HepG2 (cell line): ENCODE results near the gene EEPD1. TPM values are rescaled to one million over a fixed set of nuclear protein-coding genes. Genes with fewer than 3 reads are reported as not detected.

Source experiments
- ATAC-seq: fragments of 200-7000 bp; cut with Tn5 transposase; 3 replicates; pipeline ENCODE4 v1.9.1; 2020; ENCODE audit warnings: mild to moderate bottlenecking, moderate library complexity
- BruUV-seq: library from RNA; stranded (reverse); fragments of 400-500 nt; replicated peaks from 2 replicates; lab custom pipeline; 2021; lab: Mats Ljungman, UMichigan
- CTCF ChIA-PET: fragments of 300-600 bp; formaldehyde crosslinking; extraction: SDS; loops from one replicate; lab custom pipeline; 2021; ENCODE audit warnings: low total read pairs, inconsistent platforms, low intra/inter-chr PET ratio; lab: Yijun Ruan, JAX
- POLR2A ChIA-PET: fragments of 350-600 bp; sonication (Branson Sonifier 250); formaldehyde crosslinking; loops from one replicate; lab custom pipeline; 2020; ENCODE audit warnings: antibody characterized with exemption, inconsistent platforms; lab: Yijun Ruan, JAX
- DNase-seq: peaks from one replicate; pipeline ENCODE4 v3.0.0-alpha.2; 2015; ENCODE audit warnings: low spot score
- FAIRE-seq: peaks from 3 replicates; lab custom pipeline; 2011; peaks lifted over from hg19 to GRCh38; lab: Jason Lieb, UNC
- H2AFZ ChIP-seq: one replicate; pipeline ENCODE4 v1.6.1; 2011; ENCODE audit warnings: low read length, inconsistent platforms
- H3K27ac ChIP-seq: fragments of 300-600 bp; 3 replicates; pipeline ENCODE4 v1.8.0; 2011; ENCODE audit warnings: mixed run types, mild to moderate bottlenecking, mixed read lengths, low read length, inconsistent platforms; ENCODE audit not compliant: insufficient read depth; ENCODE audit errors: extremely low read length
- H3K27me3 ChIP-seq, 2 experiments: fragments of 200-600 bp in 1 of 2; 2 replicates in 1 of 2; 3 replicates in 1 of 2; pipeline versions ENCODE4 v1.6.0 to v1.8.0; 2011; ENCODE audit warnings: low read length in 2 of 2, mild to moderate bottlenecking in 2 of 2, moderate library complexity in 2 of 2, inconsistent platforms in 1 of 2; ENCODE audit not compliant: insufficient read depth in 2 of 2, control insufficient read depth in 1 of 2
- H3K36me3 ChIP-seq, 2 experiments: fragments of 200-600 bp in 1 of 2; replicated peaks in 1 of 2; 2 replicates in 1 of 2; 3 replicates in 1 of 2; pipeline versions ENCODE4 v1.5.1 to v1.8.0; 2011; ENCODE audit warnings: low read length in 2 of 2, inconsistent platforms in 1 of 2; ENCODE audit not compliant: insufficient read depth in 2 of 2, control insufficient read depth in 1 of 2
- H3K4me1 ChIP-seq: 2 replicates; pipeline ENCODE4 v1.5.1; 2012; ENCODE audit warnings: low read length, inconsistent platforms; ENCODE audit not compliant: insufficient read depth
- H3K4me2 ChIP-seq: 2 replicates; pipeline ENCODE4 v1.6.0; 2011; ENCODE audit warnings: low read depth, low read length, inconsistent platforms
- H3K4me3 ChIP-seq, 3 experiments: fragments of 200-600 bp in 1 of 3; sonication (generic), shearing (Covaris generic) in 1 of 3; replicated peaks in 1 of 3; 2 replicates each; pipeline ENCODE4 v1.5.1; 2011 to 2016; ENCODE audit warnings: low read length in 3 of 3, inconsistent platforms in 2 of 3, low read depth in 2 of 3, mild to moderate bottlenecking in 2 of 3, control low read depth in 1 of 3, mixed read lengths in 1 of 3; ENCODE audit not compliant: insufficient read depth in 1 of 3
- H3K79me2 ChIP-seq: one replicate; pipeline ENCODE4 v1.6.1; 2011; ENCODE audit warnings: low read length, inconsistent platforms; ENCODE audit not compliant: insufficient read depth
- H3K9ac ChIP-seq: 2 replicates; pipeline ENCODE4 v1.6.0; 2011; ENCODE audit warnings: mild to moderate bottlenecking, low read depth, low read length, inconsistent platforms; ENCODE audit not compliant: insufficient read depth
- H3K9me3 ChIP-seq: 2 replicates; pipeline ENCODE4 v1.5.1; 2012; ENCODE audit warnings: mild to moderate bottlenecking, low read length
- H4K20me1 ChIP-seq: 2 replicates; pipeline ENCODE4 v1.6.0; 2011; ENCODE audit warnings: inconsistent platforms, mild to moderate bottlenecking, low read length, moderate library complexity; ENCODE audit not compliant: insufficient read depth
- ARID5B ChIP-seq: IDR thresholded peaks from 2 replicates; pipeline ENCODE4 v1.4.0; 2020; ENCODE audit warnings: mild to moderate bottlenecking, missing genetic modification reagents
- CSRNP2 ChIP-seq: sonication (generic); formaldehyde crosslinking; conservative IDR thresholded peaks from 2 replicates; pipeline ENCODE4 v1.8.0; 2022; ENCODE audit warnings: low read depth, missing genetic modification reagents
- MNT ChIP-seq: fragments of 450-650 bp; IDR thresholded peaks from 2 replicates; pipeline ENCODE4 v1.6.1; 2016
- MTF2 ChIP-seq: sonication (generic); formaldehyde crosslinking; IDR thresholded peaks from 2 replicates; pipeline ENCODE4 v1.5.0; 2020; ENCODE audit warnings: missing genetic modification reagents, borderline replicate concordance
- SAP130 ChIP-seq: IDR thresholded peaks from 2 replicates; pipeline ENCODE4 v1.6.1; 2016; ENCODE audit warnings: low read depth
- TEAD3 ChIP-seq: optimal IDR thresholded peaks from 2 replicates; pipeline ENCODE3; 2016; ENCODE audit warnings: borderline replicate concordance
- ZNF263 ChIP-seq: sonication (generic); formaldehyde crosslinking; IDR thresholded peaks from 2 replicates; pipeline ENCODE4 v1.4.0; 2020; ENCODE audit warnings: missing genetic modification reagents
- ZNF333 ChIP-seq: sonication (generic); formaldehyde crosslinking; IDR thresholded peaks from 2 replicates; pipeline ENCODE4 v1.4.0; 2020; ENCODE audit warnings: mild to moderate bottlenecking, missing genetic modification reagents, borderline replicate concordance
- ZNF883 ChIP-seq: sonication (generic); formaldehyde crosslinking; IDR thresholded peaks from 2 replicates; pipeline ENCODE4 v1.5.1; 2020; ENCODE audit warnings: mild to moderate bottlenecking, missing genetic modification reagents; ENCODE audit errors: not compliant biosample characterization
- WGBS: methylation state at CpG from one replicate; pipeline ENCODE4 v1.1.6; 2017; ENCODE audit warnings: low lambda C conversion rate; 5-methylcytosine and 5-hydroxymethylcytosine counted together
- in situ Hi-C: cut with HindIII; loops from 2 replicates; pipeline ENCODE4 v1.10.0; 2017; ENCODE audit warnings: low pct_unique_long_range_greater_than_20kb; ENCODE audit not compliant: extremely low pct_ligation_motif_present
- intact Hi-C: fragments of 100-400 bp; cut with micrococcal nuclease; formaldehyde crosslinking; loops from one replicate; pipeline ENCODE4 v1.10.0; 2022; ENCODE audit not compliant: unreplicated experiment
- polyA plus RNA-seq, 8 experiments: library from polyadenylated mRNA; depleted of rRNA in 3 of 8; stranded (reverse) in 7 of 8; unstranded in 1 of 8; fragments of >200 nt; fragmentation: Illumina TruSeq in 4 of 8; extraction: Trizol in 4 of 8; gene quantifications; 2 replicates each; pipeline versions ENCODE4 v1.2.1 to v1.2.3, GENCODE V29; 2011 to 2016; ENCODE audit warnings: low read depth in 4 of 8, missing spikeins in 1 of 8, mixed read lengths in 1 of 8; ENCODE audit not compliant: insufficient read depth in 1 of 8
- total RNA-seq, 5 experiments: library from RNA; depleted of rRNA; stranded (reverse); fragments of >200 nt; fragmentation: Illumina TruSeq; extraction: Trizol; gene quantifications; 2 replicates each; pipeline ENCODE4 v1.2.3, GENCODE V29; 2016; ENCODE audit warnings: low read depth in 1 of 5

The EEPD1 gene
- total and polyA plus RNA-seq, 2 of the 13 experiments (the other 11 are each of a cell fraction or from before 2014, with no cell fraction given), result 10.1 to 16.4 TPM

GRCh38 chr7:36114355-36114754 lies 38.7 kb upstream of the EEPD1 start:
- H3K4me3 ChIP-seq, result no peak overlapping the region
- no peaks in the 10 kb centered on the region for H3K79me2 ChIP-seq
- DNase-seq (no peak), FAIRE-seq (no peak), ATAC-seq (no peak)
- POLR2A ChIA-PET, result no interaction called here
- 0 out of 5 replicates have a peak, but pooled peaks cover 0 to 4% of the 10 kb centered on the region in 2 experiments for H3K27me3 ChIP-seq
- no peak overlapping the region for H2AFZ ChIP-seq
- H3K36me3 ChIP-seq, result no peaks in the 10 kb centered on the region
- H3K4me2 ChIP-seq, result no peak overlapping the region
- no peaks in the 10 kb centered on the region for H4K20me1 ChIP-seq
- in situ Hi-C loops, result no loop called here
- H3K4me1 ChIP-seq, result peaks cover 43% of the 10 kb centered on the region
- no peaks in the 10 kb centered on the region for H3K9me3 ChIP-seq
- TF ChIP-seq MNT (peak; percentile 79), MTF2 (CRISPR knock-in tag) (no peak)
- intact Hi-C loops, result no loop called here
- no TSS peak for BruUV-seq
- H3K9ac ChIP-seq, result no peak overlapping the region
- CTCF ChIA-PET, result no interaction called here
- H3K27ac ChIP-seq, result no peak overlapping the region
- 0% methylated on average over 1 of the region's 1 CpG for WGBS

- Histone ChIP-seq H3K9ac (no peak overlapping the region), H2AFZ (no peak overlapping the region), H4K20me1 (no peaks in the 10 kb centered on the region), H3K79me2 (no peaks in the 10 kb centered on the region), H3K4me3 (no peak overlapping the region), H3K27me3 (no peaks in the 10 kb centered on the region), H3K4me2 (peak overlapping the region; percentile 53; the same call in 1 of the 2 replicates), H3K9me3 (no peaks in the 10 kb centered on the region), H3K36me3 (no peaks in the 10 kb centered on the region), H3K4me1 (peaks cover 57% of the 10 kb centered on the region), H3K27ac (no peak overlapping the region)
- 31% methylated on average over 8 of the region's 9 CpGs for WGBS
- in situ Hi-C loops, result no loop called here
- peak; percentile 82 for DNase-seq
- ChIA-PET POLR2A (interaction anchor here (1.4 kb wide), 2 partner anchors 11 to 13 kb away, joined by 4 to 5 read pairs; no protein-coding TSS in a partner anchor), CTCF (no interaction called here)
- BruUV-seq, result no TSS peak
- intact Hi-C loops, result loop anchor here (5.0 kb wide), 1 partner anchor 37 kb away; the partner anchor contains the start of gene EEPD1
- FAIRE-seq, result peak; percentile 34
- peak; percentile 86 for ATAC-seq
- TF ChIP-seq ZNF333 (CRISPR knock-in tag), result no peak
- TF ChIP-seq SAP130 (CRISPR knock-in tag), result peak; percentile 49
- TF ChIP-seq TEAD3 (CRISPR knock-in tag), result peak; percentile 74
- TF ChIP-seq CSRNP2 (CRISPR knock-in tag), result no peak
- peak; percentile 97 for TF ChIP-seq ZNF263
- no peak for TF ChIP-seq ZNF883
- peak; percentile 56 for TF ChIP-seq ARID5B
Measured at GRCh38 chr7:36115448-36116321, 37.4 kb upstream of the EEPD1 start.
